Osteocyte (in vitro differentiated cells): ENCODE measurements around the gene PHIP. TPM values are rescaled to one million over a fixed set of nuclear protein-coding genes. Genes with fewer than 3 reads are reported as not detected.

ENCODE experiments used
- DNase-seq: peaks from one replicate; pipeline ENCODE4 v3.0.0; 2021; ENCODE audit warnings: mixed read lengths; ENCODE audit not compliant: unreplicated experiment; ENCODE audit errors: extremely low spot score
- H3K27ac Mint-ChIP-seq: one replicate; pipeline ENCODE4 v1.8.0; 2021; ENCODE audit warnings: mild to moderate bottlenecking, mixed read lengths; ENCODE audit not compliant: unreplicated experiment
- H3K27me3 Mint-ChIP-seq: one replicate; pipeline ENCODE4 v1.8.0; 2021; ENCODE audit warnings: mixed read lengths; ENCODE audit not compliant: unreplicated experiment
- H3K36me3 Mint-ChIP-seq: one replicate; pipeline ENCODE4 v1.8.0; 2021; ENCODE audit warnings: mixed read lengths; ENCODE audit not compliant: unreplicated experiment
- H3K4me1 Mint-ChIP-seq: one replicate; pipeline ENCODE4 v1.8.0; 2021; ENCODE audit warnings: mixed read lengths; ENCODE audit not compliant: unreplicated experiment
- H3K4me3 Mint-ChIP-seq: one replicate; pipeline ENCODE4 v1.8.0; 2021; ENCODE audit warnings: mild to moderate bottlenecking, moderate library complexity, mixed read lengths; ENCODE audit not compliant: unreplicated experiment
- H3K9me3 Mint-ChIP-seq: one replicate; pipeline ENCODE4 v1.8.0; 2021; ENCODE audit warnings: mixed read lengths; ENCODE audit not compliant: unreplicated experiment
- total RNA-seq: library from RNA; stranded (reverse); gene quantifications from 2 replicates; pipeline ENCODE4 v1.2.1, GENCODE V29; 2021
- TF ChIP-seq, protein P1 (sequence below): fragments of 200-600 bp; sonication (generic); IDR thresholded peaks from 2 replicates; pipeline ENCODE4 v1.5.0; 2021; ENCODE audit warnings: antibody characterized with exemption, mild to moderate bottlenecking, moderate library complexity

PHIP gene
- total RNA-seq, 1 donor from 2014 or later: 22.1 TPM

GRCh38 chr6:79030023-79030422, 48.0 kb downstream of the PHIP start:
- DNase-seq: no peak
- Mint-ChIP-seq H3K27ac (no peak overlapping the region), H3K4me1 (peaks cover 30% of the 10 kb centered on the region), H3K27me3 (no peaks in the 10 kb centered on the region), H3K9me3 (peaks cover 3% of the 10 kb centered on the region), H3K36me3 (peaks cover 36% of the 10 kb centered on the region), H3K4me3 (no peak overlapping the region)
- TF ChIP-seq, protein P1, sequence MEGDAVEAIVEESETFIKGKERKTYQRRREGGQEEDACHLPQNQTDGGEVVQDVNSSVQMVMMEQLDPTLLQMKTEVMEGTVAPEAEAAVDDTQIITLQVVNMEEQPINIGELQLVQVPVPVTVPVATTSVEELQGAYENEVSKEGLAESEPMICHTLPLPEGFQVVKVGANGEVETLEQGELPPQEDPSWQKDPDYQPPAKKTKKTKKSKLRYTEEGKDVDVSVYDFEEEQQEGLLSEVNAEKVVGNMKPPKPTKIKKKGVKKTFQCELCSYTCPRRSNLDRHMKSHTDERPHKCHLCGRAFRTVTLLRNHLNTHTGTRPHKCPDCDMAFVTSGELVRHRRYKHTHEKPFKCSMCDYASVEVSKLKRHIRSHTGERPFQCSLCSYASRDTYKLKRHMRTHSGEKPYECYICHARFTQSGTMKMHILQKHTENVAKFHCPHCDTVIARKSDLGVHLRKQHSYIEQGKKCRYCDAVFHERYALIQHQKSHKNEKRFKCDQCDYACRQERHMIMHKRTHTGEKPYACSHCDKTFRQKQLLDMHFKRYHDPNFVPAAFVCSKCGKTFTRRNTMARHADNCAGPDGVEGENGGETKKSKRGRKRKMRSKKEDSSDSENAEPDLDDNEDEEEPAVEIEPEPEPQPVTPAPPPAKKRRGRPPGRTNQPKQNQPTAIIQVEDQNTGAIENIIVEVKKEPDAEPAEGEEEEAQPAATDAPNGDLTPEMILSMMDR: no peak

DNA sequence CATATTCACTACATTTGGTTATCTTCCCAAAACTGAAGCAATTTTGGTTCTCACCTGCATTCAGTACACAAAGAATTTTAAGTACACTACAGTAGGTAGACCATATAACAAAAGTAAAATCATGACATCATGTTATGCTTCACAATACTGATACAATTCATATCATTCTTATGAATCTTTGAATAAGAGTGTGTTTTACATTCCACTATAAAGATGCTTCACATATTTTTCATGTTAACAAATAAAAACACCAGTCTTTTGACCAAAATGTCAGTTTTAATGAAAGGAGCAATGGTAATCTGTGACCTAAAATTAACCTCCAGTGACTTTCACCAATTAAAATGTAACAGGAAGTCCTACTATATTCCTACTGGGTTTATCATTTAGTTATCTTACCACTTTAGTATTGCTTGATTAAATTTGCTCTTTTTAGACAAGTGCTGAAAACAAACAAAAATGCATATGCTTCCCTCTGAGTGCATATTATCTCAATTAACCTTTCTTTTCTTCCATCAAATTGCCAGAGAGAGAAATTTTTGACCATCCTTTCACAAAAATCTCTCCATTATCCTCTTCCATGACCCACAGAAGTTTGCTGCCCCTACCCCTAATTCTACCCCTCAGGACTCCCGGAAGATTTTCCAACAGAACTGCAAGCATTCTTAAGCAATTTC, 49.3 kb downstream of the PHIP start:
- Mint-ChIP-seq H3K4me1 (peaks cover 30% of the 10 kb centered on the region), H3K27ac (no peak overlapping the region), H3K4me3 (no peak overlapping the region), H3K27me3 (no peaks in the 10 kb centered on the region), H3K36me3 (peaks cover 34% of the 10 kb centered on the region), H3K9me3 (peaks cover 3% of the 10 kb centered on the region)
- TF ChIP-seq, protein P1: no peak
- no peak for DNase-seq

- peaks cover 37% of the 10 kb centered on the region for H3K36me3 Mint-ChIP-seq
- DNase-seq: no peak
- no peak overlapping the region for H3K4me3 Mint-ChIP-seq
- no peak overlapping the region for H3K27ac Mint-ChIP-seq
- H3K9me3 Mint-ChIP-seq: no peaks in the 10 kb centered on the region
- TF ChIP-seq, protein P1: no peak
- no peaks in the 10 kb centered on the region for H3K4me1 Mint-ChIP-seq
- H3K27me3 Mint-ChIP-seq: no peaks in the 10 kb centered on the region
These were observed 66.1 kb downstream of the PHIP start for GRCh38 chr6:79011940-79012339.

DNA sequence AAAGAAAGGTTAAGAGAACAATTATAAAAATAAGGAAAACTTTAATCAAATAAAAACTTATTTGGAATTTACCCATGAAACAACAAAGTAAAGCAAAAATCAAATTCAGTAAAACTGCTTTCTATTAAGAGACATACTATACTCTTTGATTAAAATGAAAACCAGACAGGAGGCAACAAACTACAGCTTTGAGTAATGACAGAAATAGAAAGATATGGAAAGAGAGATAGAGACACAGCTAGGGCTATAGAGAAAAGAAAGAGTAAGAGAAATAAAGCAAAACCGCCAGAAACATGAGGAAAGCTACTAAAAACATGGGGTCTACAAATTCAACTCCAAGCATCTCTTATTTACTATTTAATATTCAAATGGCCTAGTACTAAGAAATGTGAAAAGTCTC, 67.6 kb downstream of the PHIP start:
- Mint-ChIP-seq H3K27ac (no peak overlapping the region), H3K9me3 (no peaks in the 10 kb centered on the region), H3K4me3 (no peak overlapping the region), H3K27me3 (no peaks in the 10 kb centered on the region), H3K4me1 (peaks cover 11% of the 10 kb centered on the region), H3K36me3 (peaks cover 32% of the 10 kb centered on the region)
- no peak for DNase-seq
- TF ChIP-seq, protein P1: no peak

DNA sequence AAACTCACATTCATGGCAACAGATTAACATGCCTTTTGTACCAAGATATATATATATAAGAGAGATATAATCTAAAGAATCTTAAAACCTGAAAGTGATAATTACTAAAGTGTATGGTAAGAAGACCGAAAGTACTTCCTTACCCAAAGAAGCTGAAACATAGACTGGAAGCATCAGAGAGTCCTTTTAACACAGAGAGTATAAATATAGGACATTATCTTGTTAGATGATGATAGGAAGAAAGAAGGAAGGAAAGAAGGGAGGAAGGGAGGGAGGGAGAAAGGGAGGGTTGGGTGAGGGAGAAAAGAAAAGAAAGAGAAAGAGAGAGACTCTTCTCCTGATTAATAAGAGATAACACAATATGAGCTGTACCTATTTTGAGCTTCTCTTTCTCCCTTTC, 68.2 kb downstream of the PHIP start:
- no peaks in the 10 kb centered on the region for H3K27me3 Mint-ChIP-seq
- H3K9me3 Mint-ChIP-seq: no peaks in the 10 kb centered on the region
- TF ChIP-seq, protein P1: no peak
- no peak overlapping the region for H3K4me3 Mint-ChIP-seq
- DNase-seq: no peak
- no peak overlapping the region for H3K27ac Mint-ChIP-seq
- H3K36me3 Mint-ChIP-seq: peaks cover 26% of the 10 kb centered on the region
- peaks cover 16% of the 10 kb centered on the region for H3K4me1 Mint-ChIP-seq
